ENCODE results near the gene IL20RB.
"Not testable (repeated sequence)": the region's sequence is repeated elsewhere in the genome, so short reads cannot be mapped to it uniquely, and the experiment has no call there.

IL20RB gene

DNA sequence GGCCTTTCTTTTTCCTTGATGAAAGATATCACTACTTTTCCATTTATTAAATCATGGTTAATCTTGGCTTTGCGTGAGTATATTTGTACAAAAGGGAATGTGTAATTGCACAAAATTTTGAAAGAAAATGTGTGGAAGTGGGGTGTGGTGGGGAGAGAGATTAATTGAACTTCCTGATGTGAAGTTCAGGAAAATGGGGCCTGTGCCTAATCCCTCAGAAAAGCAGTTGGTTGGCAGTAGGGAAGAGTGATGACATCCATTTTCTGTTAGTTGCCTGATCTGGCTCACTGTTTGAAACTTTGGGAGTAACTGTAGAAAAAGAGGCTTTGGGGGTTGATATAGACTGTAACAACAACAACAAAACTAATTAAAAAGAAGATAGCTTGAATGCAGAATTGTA, 10.8 kb upstream of the IL20RB start:
- no peak for DNase-seq (ENCODE audit: low read depth in 3 of 3)

- no peak for DNase-seq (ENCODE audit: low read depth in 3 of 3)
These were observed 10.3 kb upstream of the IL20RB start for GRCh38 chr3:136947477-136947876.

DNA sequence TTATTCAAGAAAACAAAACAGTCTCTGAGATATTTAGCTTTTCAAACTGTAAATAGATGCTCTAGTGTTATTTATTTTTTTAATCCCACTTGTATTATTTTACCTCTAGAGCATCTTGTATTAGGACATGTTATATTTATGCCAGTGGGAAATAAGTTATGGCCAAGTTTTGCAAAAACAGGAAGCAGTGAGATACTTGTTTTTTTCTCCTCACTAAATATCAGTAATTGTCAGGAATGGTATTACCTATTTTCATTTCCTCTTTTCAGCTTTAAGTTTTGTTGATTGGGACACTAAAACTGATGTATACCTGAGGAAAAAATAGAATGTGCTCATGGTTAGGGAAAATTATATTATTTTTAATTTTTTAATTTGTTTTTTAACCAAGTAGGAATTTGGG, 8.6 kb upstream of the IL20RB start:
- no peak for DNase-seq (ENCODE audit: low read depth in 3 of 3)

- DNase-seq (ENCODE audit: low read depth in 3 of 3): no peak
These were observed 8.1 kb upstream of the IL20RB start for GRCh38 chr3:136949708-136950107.

DNA sequence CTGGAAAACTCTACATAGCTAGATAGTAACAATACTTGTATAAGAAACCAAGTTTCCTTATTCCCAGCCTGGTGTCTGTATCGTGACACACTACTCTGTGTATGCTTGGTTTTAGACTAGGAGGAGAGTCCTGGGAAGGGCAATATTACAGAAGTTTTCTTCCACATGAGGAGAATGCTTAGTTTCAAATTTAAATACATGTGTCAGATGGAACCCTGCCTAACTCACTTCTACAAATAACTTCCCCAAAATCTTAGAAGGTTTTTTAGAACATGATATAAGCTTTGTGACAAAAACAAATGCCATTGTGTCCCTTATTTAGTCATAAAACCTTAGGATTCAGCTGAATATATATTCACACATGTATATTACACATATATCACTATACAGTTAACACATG, 7.2 kb upstream of the IL20RB start:
- DNase-seq (ENCODE audit: low read depth in 3 of 3): no peak

DNA sequence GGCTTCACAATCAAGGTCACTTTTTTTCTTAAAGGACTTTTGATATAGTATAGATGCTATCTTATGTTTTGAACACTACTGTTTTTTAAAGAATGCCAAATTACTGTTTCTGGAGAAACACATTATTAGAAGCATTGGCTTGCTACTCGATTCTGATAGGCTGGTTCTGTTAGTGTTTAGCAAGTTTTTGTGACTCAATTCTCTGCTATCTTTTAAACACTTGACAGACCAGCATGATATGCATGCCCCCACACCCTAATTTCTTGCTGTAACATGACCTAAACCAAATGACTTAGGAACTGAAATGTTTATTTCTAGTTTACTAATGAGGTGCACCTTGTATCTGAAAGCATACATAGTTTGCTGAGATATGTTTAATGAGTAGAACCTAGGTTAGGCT, 5.5 kb upstream of the IL20RB start:
- DNase-seq (ENCODE audit: low read depth in 3 of 3): no peak

DNA sequence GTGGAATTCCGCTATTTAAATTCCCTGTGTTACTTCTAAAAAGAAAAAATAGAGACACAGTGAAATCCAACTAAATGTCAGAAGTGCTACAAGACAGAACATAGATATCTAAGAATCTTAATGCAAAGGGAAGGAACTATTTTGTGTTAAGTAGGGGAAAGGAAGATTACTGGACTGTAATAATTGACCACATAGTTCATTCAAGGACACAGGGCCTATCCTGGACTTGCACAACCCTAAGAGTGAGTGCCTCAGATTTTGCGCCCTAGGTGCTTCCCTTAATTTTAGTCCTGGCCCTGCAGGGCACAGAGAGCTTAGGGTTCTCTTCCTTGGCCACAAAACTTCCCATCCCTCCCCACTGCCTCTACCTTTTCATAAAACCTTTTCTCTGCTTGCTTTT, 3.5 kb upstream of the IL20RB start:
- no peak for DNase-seq (ENCODE audit: low read depth in 3 of 3)

DNA sequence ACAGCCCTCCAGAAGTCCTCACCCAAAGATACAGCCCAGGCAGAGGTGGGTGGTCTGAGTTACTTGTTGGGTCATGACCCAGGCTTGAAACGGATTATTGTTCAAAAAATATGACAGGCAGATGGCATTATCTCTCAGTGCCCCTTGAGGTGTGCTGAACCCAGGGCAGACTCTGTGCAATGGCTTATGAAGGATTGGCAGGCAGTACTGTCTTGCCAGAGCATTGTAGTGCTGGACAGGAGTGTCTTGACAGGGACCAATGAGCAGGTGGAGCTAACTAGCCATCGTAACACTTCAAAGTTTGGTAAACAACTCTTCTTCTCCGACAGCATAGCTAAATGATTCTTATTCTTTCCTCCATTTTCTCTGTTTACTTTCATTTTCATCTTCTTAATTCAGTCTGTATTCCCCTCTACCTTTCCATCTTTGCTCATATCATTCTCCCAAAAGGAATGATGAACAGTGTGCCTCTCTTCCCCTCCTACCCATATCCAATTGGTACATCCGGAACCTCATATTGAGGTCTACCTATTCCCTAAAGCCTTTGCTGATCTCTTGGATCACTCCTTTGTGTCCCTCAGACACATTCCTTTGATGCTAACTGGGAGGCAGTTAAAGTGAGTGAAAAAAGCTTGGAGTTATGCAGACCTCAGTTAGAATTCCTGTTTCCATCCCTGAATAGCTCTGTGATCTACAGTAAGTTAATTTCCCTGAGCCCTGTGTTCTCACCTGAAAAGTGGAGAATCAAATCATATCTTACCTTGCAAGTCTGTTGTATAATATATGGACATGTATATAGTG, 2.6 kb upstream of the IL20RB start:
- DNase-seq (ENCODE audit: low read depth in 3 of 3): no peak

DNA sequence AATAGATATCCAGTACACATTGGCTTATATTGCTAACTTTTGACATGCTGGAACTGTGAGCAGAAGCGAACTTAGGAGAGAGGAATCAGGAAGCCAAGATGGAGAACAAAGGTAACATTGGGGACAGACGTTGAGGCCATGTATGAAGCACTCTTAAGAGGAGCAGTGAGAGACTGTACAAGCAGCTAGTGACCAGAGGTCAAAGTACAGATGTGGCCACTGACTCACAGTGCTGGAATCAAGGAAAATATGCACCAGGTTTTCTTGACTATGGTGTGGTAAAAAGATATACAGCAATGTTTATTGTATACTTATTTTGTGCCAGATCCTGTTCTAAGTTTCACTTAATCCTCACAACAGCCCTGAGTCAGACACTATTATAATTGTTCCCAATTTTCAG, 2.0 kb upstream of the IL20RB start:
- DNase-seq (ENCODE audit: low read depth in 3 of 3): no peak

GRCh38 chr3:136956971-136957370, 812 bp upstream of the IL20RB start:
- DNase-seq (ENCODE audit: low read depth in 3 of 3): no peak

DNA sequence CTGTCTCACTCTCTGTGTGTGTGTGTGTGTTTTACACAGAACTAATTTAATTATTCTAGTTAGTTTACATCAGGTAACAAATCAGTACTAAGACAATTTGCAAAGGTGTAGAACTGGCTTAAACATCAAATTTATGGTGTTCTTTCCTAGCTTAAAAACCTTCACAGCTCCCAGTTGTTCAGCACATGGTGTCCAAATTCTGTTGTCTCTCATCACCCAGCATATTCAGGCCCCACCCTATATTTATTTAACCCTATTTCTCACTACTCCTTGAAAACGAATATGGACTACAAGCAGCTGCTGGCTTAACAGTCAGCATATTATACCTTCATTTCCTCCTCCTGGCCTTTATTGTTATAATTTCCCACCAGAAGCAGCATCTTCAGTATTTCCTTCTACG, 1.2 kb downstream of the IL20RB start:
- no peak for DNase-seq (ENCODE audit: low read depth in 3 of 3)

DNA sequence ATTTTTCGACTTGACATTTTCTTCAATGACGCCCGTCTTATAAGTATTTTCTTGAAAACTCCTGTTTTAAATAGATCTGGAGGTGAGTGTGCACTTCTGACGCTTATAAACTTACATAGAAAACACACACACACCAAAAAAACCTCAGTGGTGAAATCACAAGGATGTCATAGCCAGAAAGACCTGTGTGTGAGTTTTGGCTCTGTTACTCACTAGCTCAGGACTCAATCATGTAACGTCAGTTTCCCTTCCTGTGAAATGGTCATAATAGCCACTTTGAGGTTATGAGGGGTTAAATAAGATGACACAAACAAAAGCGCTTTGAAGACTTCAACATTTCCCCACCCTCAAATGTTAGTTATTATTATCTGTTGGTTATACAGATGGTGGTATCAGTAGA, 1.8 kb downstream of the IL20RB start:
- DNase-seq (ENCODE audit: low read depth in 3 of 3): no peak

- DNase-seq (ENCODE audit: low read depth in 3 of 3): no peak
These were observed 3.4 kb downstream of the IL20RB start for GRCh38 chr3:136960838-136961836.

DNA sequence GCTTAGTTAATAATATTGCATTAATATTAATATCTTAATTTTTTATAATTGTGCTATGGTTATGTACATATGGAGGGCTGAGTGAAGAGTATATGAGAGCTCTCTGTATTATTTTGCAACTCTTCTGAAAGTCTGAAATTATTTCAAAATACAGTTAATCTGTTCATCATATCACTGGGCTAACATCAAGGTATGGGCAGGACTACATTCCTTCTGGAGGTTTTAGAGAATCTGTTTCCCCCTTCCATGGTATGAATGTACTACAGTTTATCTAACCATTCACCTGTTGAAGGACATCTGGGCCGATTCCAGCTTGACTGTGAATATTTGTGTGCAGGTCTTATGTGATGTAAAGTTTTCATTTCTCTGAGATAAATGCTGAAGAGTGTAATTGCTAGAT, 5.1 kb downstream of the IL20RB start:
- DNase-seq (ENCODE audit: low read depth in 3 of 3): no peak

- not testable (repeated sequence) for DNase-seq (ENCODE audit: low read depth in 3 of 3)
These were observed 11.8 kb downstream of the IL20RB start for GRCh38 chr3:136969539-136969938.

- no peak for DNase-seq (ENCODE audit: low read depth in 3 of 3)
These were observed 15.6 kb downstream of the IL20RB start for GRCh38 chr3:136973352-136973751.

GRCh38 chr3:136974670-136975069, 16.9 kb downstream of the IL20RB start:
- DNase-seq (ENCODE audit: low read depth in 3 of 3): no peak

DNA sequence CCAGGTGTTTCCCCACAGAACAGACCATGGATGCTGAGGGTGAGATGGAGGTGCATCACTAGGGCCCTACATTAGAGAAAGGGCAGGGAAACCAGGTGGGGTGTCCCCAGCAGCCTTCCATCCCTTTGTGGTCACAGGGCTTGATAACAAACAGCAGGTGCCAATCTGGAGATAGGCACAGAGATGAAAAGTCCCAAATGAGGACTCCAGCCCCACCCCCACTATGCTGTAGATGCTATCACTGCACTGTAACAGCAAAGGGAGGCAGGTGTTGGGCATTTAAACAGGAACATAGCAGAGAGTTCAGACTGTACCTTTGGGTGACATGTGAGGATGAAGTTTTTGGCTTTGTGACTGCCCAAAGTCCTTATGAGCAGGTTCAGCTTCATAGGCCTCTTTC, 21.4 kb downstream of the IL20RB start:
- no peak for DNase-seq (ENCODE audit: low read depth in 3 of 3)

DNA sequence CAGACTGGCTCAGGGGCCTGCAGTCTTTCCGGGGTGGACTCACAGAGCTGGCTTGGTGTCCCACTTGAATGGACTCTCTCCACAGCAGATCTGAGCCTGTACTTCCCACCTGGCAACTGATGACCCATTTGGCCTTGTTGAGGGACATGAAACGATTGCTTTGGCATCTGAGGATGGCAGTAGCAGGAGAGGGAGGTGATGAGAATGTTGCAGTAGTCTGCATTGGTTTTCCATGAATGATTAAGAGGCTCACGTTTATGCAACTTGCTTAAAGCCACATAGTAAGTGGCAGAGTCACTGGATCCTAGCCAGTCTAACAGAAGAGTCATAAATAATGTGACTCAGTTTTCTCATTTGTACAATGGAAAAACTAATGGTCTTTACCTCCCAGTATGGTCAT, 21.9 kb downstream of the IL20RB start:
- DNase-seq (ENCODE audit: low read depth in 3 of 3): no peak

DNA sequence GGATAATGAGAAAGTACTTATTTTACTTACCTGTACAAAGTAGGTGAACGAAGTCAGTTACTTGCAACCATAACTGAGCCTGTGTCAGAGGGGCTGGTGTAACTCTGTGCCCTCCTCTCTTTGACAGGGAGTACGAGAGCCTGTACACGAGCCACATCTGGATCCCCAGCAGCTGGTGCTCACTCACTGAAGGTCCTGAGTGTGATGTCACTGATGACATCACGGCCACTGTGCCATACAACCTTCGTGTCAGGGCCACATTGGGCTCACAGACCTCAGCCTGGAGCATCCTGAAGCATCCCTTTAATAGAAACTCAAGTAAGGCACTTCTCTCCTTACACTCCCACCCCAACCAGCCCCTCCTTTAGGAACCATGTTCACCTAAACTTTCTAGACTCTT, 24.2 kb downstream of the IL20RB start:
- no peak for DNase-seq (ENCODE audit: low read depth in 3 of 3)

- DNase-seq (ENCODE audit: low read depth in 3 of 3): no peak
These were observed 24.8 kb downstream of the IL20RB start for GRCh38 chr3:136982520-136983138.

GRCh38 chr3:136984837-136985236, 27.1 kb downstream of the IL20RB start:
- DNase-seq (ENCODE audit: low read depth in 3 of 3): no peak

All from stimulated activated CD4-positive, alpha-beta T cell treated with anti-CD3 and anti-CD28 coated beads, TNF-alpha, amount 100 ng/mL, for 4 hours (primary cell).